Measurements from ENCODE around the gene SHC2. TPM values are rescaled to one million over a fixed set of nuclear protein-coding genes. Genes with fewer than 3 reads are reported as not detected.

Gene SHC2
- total and polyA plus RNA-seq, 2 of the 13 experiments (the other 11 are each of a cell fraction or from before 2014, with no cell fraction given), result 9.0 to 18.3 TPM

GRCh38 chr19:461721-462551 lies 1.1 kb upstream of the SHC2 start (continued):
- TF ChIP-seq ZFAT (CRISPR knock-in tag; conservative IDR thresholded peaks at IDR 0.05) (no peak), ZNF24 (IDR thresholded peaks at IDR 0.05) (no peak), GATAD2A (CRISPR knock-in tag; IDR thresholded peaks at IDR 0.05) (peak; percentile 34; the same call in 1 of the 2 replicates), YY1 (IDR thresholded peaks at IDR 0.05; ENCODE audit: insufficient read depth, insufficient replicate concordance, low read depth, low read length) (no peak), ZNF281 (CRISPR knock-in tag; IDR thresholded peaks at IDR 0.05; ENCODE audit: borderline replicate concordance) (peak; percentile 99), POLR2AphosphoS2 (IDR thresholded peaks at IDR 0.05; ENCODE audit: low read depth, low read length) (no peak), ZFP91 (CRISPR knock-in tag; IDR thresholded peaks at IDR 0.05; ENCODE audit: borderline replicate concordance) (peak; percentile 51; the same call in 1 of the 2 replicates), DZIP1 (CRISPR knock-in tag; IDR thresholded peaks at IDR 0.05) (no peak), ZUFSP (CRISPR knock-in tag; IDR thresholded peaks at IDR 0.05; ENCODE audit: borderline replicate concordance) (no peak), HHEX (CRISPR knock-in tag; IDR thresholded peaks at IDR 0.05) (0 out of 2 replicates have a peak, but pooled peaks have one; percentile 29), ZFP82 (CRISPR knock-in tag; IDR thresholded peaks at IDR 0.05; ENCODE audit: borderline replicate concordance) (no peak), ZNF460 (CRISPR knock-in tag; IDR thresholded peaks at IDR 0.05; ENCODE audit: borderline replicate concordance) (no peak), FOXO1 (CRISPR knock-in tag; IDR thresholded peaks at IDR 0.05) (no peak), CAMTA2 (CRISPR knock-in tag; IDR thresholded peaks at IDR 0.05; ENCODE audit: borderline replicate concordance) (peak; percentile 72; the same call in 1 of the 2 replicates), PRPF4 (IDR thresholded peaks at IDR 0.05; ENCODE audit: low read depth, low read length, poor library complexity, severe bottlenecking) (no peak), TBX3 (IDR thresholded peaks at IDR 0.05; ENCODE audit: borderline replicate concordance) (no peak), HINFP (CRISPR knock-in tag; IDR thresholded peaks at IDR 0.05; ENCODE audit: low read depth) (0 out of 2 replicates have a peak, but pooled peaks have one; percentile 62), ZNF619 (CRISPR knock-in tag; IDR thresholded peaks at IDR 0.05) (no peak)
